ENCODE results near the gene SUPT3H.
"Not testable (repeated sequence)": the region's sequence is repeated elsewhere in the genome, so short reads cannot be mapped to it uniquely, and the experiment has no call there.

Gene SUPT3H

DNA sequence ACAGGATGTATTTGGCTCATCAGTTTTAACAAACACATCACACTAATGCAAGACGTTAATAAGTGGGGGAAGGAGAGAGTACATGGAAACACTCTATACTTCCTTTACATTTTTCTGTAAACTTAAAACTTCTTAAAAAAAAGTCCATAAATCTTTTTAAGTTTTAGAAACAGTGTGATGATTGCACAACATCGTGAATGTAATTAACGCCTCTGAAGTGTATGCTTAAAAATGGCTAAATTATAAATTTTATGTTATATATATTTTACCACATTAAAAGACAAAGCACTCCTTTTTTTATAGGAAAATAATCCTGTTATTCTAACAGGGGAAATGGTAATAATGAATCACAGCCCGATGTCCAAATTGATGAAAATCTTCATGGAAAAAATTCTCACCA, 193.7 kb downstream of the SUPT3H start:
- no peak for DNase-seq

DNA sequence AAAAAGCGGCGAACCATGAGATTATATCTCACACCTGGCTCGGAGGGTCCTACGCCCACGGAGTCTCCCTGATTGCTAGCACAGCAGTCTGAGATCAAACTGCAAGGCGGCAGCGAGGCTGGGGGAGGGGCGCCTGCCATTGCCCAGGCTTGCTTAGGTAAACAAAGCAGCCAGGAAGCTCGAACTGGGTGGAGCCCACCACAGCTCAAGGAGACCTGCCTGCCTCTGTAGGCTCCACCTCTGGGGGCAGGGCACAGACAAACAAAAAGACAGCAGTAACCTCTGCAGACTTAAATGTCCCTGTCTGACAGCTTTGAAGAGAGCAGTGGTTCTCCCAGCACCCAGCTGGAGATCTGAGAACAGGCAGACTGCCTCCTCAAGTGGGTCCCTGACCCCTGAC, 201.4 kb downstream of the SUPT3H start:
- DNase-seq = not testable (repeated sequence)

DNA sequence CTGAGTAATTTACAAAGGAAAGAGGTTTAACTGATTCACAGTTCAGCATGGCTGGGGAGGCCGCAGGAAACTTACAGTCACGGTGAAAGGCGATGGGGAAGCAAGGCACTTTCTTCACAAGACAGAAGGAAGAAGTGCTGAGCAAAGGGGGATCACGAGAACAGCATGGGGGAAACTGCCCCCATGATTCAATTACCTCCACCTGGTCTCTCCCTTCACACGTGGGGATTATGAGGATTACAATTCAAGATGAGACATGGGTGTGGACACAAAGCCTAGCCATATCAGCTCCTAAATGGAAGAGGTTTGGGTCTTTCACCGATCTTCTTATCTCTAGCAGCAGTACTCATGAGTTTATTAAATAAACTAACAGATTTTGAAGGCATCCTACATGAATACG, 202.5 kb downstream of the SUPT3H start:
- no peak for DNase-seq

DNA sequence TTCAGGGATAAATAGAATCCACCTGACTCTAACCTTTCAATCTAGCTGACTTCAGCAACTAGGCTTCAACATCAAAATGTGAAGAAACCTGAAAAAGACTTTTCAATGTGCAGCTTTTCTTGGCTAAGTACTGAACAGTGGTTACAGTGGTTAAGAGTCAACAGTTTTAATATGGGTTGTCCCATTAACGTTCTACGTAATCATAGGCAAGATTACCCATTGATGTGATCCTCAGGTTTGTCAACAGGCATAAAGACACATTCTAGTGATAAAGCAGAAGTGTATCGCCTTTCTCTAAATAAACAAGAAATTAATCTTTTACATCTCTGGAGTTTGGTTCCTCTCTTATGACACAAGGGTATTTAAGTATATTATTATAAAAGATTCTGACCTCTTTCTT, 203.7 kb downstream of the SUPT3H start:
- DNase-seq = no peak

DNA sequence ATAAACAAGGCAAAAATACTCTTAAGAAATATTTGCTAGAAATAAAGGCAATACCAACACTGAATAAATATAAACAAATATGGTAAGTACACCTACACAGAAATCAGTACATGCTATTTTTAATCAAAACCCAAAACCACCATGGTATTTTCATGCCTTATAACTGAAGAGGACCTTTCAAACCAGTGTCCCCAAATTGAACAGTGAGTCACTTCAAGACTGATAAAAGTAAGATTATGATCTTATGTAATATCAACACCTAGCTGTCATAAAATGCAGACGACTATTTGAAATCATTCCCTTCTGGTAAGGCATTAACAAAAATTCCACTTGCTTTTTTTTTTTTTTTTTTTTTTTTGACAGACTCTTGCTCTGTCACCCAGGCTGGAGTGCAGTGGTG, 206.4 kb downstream of the SUPT3H start:
- DNase-seq = no peak

DNA sequence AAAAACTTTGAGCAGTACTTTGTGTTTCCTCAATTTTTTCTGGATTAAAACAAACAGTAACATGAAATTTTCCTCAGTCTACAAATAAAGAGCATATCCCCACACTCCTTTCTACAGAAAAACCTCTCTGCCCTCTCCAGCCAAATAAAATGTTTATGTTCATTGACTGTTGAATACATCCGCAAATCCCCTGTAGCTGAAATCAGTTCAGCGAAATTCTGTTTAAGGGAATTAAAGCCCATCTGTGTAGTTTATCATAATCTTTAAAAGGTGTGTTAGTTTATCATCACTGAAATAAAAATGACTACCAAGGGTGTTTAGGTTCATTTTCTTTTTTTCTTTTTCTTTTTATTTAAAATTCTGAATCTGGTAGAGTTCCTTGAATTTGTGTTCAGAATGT, 207.4 kb downstream of the SUPT3H start:
- DNase-seq = no peak

DNA sequence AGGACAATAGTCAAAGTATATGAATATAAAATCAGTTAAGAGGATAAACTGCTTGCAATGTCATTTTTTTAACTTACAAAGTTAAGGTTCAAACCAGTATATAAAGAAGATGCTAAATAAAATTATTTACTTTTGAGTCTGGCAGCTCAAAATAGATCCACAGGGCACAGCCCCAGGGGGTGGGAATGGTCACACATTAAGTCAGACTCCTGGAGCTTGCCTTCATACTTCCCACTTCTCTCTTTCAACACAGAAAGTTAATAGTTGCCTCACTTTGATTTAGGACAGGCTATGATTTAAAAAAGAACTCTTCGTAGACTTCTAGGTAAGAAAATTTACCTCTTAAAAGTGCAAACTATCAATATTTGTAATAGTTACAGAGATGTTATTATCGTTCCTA, 207.9 kb downstream of the SUPT3H start:
- no peak for DNase-seq

DNA sequence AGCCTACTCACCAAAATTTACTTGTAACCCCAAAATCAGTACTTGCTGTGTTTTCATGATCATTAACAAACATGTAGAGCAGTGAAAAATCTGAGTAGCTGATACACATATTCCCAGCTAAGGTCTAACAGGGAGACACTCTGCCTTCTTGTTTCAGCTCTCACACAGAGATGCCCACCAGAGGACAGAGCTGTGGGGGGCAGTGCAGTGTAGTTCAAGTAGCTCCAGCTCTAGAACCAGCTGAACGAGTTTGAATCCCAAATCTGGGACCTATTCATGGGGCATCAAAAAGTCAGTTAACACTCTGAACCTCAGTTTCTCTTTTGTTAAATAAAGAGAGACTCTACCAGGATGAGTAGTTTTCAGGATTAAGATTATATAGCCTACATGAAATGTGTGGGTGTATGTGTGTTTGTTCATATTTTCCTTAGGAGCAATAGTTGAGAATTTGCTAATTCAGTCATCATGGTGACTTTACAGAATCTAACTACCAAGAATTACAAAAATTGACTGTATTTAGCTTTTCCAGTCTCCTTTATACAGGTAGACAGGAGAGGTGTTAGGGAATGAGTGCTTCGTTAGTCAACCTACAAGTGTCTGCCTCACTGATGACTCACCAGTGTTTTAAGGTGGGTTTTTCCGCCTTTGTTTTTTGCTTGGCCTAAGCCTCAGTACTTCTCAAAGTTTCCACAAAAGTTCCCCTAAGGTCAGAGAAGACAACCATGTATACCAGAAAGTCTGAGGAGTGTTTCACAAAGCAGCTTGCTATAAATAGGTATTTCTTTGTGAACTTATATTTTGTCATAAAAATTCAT, 213.6 kb downstream of the SUPT3H start:
- no peak for DNase-seq

DNA sequence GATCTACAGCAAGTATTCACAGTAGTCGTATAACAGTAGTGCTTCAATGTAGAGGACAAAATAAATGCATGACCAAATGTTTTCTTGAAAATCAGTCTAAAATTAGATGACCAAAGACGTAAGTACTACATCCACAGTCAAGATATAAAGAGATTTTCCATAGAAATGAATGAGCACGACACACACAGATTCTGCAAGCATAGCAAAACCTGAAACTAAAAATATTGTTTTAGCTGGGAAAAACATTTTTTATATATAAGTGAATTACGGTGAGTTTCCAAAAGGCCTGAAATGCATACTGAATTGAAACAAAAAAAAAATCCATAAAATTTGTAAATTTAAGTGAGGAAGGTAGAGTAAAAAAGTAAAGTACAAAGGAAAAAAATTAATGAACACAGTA, 217.4 kb downstream of the SUPT3H start:
- DNase-seq = no peak

DNA sequence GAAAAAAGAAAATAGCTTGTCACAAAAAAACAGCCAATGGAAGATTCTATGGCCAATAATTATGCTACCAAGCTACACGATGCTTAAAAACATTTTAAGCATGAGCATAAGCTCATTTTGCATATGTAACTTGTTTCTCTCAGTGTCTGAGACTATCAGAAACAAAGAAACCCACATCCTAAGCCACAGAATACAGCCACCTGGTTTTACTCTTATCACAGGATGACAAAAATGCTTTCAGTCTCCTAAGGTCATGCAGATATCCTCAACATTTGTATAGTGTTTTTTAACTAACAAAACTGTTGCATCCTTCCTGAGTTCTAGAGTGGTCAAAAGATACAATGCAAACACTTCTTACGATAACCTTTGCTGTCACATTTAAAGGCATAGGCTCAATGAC, 221.7 kb downstream of the SUPT3H start:
- no peak for DNase-seq

DNA sequence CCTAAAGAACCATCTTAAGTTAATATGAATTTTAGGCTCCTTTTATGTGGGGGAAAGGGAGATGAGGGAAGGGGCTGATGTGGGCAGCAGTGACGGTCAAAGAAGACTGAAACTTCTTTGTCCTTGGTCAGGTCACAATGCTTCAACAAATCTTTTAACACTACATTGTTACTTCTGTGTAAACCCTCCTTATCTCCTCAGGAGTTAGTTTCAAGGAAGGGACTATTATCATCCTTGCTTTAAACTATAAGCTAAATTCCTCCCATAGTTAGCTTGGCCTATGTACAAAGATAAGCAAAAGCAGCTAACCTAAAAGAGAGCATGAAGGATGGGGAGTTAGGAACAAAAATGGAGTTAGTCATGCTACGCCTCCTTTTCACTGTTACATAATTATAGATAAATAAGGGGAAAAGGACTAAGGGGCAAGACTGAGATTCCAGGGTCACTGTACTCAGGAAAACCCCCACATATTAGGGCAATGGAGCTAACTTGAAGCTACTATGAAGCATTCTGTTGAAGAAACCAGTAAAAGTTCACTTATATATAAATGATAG, 222.3 kb downstream of the SUPT3H start:
- DNase-seq = no peak

DNA sequence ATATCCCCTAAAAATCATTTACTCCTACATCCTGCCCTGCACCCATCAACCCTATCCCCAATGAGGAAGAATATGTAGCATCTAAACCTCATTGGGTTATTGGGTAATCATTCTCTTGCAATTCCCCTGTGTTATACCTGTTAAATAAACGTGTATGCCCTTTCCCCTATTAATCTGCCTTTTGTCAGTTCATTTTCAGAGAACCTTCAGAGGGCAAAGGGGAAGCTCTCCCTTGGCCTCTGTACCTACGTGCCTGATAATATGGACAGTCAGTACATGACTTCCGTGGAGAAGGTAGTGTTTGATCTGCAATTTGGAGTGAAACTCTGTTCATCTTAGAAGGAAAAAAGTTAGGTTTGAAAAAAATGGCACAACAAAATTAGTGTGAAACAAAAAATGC, 223.1 kb downstream of the SUPT3H start:
- DNase-seq = no peak

DNA sequence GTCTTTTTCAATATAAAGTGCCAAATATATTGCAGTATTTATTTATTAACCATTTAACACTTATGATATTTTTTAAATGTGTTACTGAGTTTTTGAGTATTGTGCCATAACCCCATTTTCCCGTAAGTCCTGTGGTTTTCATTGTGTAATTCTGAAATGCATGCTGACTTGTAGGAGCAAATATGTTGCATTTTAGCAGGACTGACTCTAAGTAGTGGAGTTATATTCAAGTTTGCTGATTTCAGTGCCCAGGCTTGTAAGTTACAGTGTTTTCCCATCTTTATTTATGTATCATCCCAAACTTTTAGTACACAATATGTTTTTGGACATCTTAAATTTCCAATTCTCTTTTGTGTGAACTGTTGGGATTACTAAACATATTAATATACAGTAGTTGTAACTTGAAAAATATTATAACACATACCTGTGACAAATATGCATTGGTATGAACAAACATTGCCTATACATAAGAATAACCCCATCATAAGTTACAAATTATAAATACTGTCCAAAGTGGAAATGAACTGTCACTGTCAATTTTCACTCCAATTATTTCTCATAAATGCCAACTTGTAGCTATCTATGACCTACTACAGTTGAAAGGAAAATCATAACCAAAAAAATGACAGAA, 228.9 kb downstream of the SUPT3H start:
- no peak for DNase-seq

DNA sequence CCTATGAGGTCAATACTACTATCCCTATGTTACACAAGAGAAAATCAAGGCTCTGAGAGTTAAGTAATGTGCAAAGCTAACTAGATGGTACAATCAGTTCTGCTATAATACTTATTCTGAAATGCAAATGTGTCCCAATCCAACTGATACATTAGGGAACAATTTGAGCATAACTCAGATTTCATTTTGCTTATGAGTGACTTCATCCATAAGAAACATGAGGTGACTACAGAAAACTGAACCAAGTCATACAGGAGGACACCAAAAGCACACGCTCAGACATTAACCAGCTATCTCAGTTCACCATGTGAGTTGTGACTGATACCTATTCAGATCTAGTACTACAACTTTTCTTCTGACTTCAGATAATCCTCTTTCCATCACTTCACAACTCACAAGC, 229.5 kb downstream of the SUPT3H start:
- no peak for DNase-seq

DNA sequence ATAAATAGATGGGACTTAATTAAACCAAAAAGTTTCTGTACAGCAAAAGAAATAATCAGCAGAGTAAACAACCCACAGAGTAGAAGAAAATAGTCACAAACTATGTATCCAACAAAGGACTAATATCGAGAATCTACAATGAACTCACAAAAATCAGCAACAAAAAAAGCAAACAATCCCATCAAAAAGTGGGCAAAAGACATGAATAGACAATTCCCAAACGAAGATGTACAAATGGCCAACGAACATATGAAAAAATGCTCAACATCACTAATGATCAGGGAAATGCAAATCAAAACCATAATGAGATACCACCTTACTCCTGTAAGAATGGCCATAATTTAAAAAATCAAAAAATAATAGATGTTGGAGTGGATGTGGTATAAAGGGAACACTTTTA, 232.1 kb downstream of the SUPT3H start:
- DNase-seq = not testable (repeated sequence)

DNA sequence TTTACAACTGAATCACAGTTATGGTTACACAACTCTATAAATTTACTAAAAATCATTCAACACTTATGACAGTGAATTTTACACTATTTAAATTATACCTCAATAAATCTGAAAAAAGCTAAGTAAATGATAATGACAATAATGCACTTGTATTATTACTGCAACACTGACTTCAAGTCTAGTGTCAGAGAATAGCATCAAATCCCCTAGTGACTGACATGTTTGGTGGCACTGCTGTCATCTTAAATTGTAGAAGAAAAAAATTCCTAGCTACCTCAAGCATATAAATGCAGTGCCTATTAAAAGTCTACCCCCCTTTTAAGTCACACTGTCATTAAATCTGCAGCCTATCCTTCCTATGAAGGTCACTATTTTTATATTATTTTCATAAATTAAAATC, 239.0 kb downstream of the SUPT3H start:
- DNase-seq = no peak

DNA sequence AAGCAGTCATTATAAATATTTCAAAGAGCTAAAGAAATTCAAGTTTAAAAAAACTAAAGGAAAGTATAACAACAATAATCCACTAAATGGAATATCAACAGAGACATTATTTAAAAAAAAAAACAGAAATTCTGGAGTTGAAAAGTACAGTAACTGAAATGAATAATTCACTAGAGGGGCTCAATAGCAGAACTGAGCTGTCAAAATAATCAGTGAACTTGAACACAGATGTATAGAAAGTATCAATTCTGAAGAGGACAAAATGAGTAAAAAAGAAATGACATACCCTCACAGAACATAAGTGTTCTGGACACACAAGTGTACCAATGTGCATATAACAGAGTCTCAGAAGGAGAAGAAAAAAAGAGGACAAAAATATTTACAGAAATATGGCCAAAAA, 241.2 kb downstream of the SUPT3H start:
- no peak for DNase-seq

DNA sequence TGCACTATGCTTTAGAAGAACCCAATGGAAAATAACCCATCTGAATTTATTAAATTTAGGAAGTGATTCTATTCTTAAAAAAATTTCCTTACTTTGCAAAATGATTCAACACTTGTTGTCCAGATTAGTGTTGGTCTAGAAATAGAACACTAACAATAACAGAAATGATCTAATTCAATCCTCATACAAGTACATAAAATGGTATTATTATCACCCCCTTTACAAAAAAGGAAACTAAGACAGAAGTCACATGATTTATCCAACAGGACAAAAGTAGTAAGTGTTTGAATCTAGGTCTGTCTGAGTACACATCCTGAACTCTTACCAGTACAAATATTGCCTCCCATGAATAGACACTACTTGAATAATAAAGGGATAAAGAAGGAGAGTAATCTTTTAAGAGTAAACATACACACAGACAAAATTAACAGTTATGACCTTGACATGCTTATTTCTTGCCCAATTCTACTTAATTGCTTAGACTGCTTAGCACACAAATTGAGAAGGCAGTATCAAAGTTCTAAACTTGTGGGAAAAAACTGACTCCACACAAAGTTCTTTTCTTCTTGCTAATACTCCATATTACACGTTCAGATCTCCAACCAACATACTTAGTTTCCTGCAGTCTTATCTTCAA, 245.0 kb downstream of the SUPT3H start:
- DNase-seq = no peak

DNA sequence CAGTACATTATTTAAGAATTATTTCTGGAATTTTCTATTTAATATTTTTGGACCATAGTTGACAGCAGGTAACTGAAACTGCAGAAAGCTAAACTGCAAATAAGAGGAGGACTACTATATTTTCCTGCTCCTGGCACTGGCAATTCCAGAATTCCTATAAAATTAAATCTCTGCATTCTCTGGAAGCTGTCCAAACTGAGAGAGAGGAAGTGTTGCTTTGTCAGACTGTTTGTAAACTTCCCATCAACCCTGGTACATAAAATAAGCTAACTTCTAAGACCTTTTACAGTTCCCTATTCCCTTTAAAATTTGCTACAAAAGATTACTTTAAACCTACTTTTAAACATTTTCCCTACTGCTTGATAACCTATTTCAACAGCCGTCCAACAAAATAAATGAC, 245.7 kb downstream of the SUPT3H start:
- DNase-seq = no peak

DNA sequence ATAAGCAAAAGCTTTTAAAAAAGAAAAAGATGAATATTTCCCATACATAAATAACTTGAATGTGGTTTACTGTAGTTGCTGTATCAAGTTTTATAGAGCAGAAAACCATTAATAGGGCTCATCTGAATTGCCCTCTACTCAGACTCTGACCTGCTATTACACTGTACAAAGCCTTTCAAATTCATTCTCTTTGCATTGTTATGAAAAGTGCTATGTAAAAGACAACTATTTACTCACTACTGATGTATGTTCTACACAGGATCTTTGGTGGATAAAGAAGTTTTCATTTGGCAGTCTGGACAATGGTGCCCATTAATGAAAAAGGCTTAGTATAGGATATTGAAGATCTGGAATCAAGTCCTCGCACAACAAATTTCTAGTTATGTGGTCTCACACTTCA, 248.7 kb downstream of the SUPT3H start:
- no peak for DNase-seq

DNA sequence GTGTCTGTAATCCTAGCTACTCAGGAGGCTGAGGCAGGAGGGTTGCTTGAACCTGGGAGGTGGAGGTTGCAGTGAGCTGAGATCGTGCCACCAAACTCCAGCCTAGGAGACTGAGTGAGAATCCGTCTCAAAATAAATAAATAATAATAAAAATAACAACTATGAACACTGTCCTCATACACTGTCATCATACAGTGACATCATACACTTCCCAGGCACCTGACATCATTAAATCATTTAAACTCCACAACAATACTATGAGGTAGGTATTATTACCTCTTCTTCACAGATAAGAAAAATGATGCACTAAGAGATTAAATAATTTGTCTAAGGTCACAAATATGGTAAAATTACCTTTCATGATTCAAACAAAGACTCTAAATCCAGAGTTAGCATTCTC, 250.5 kb downstream of the SUPT3H start:
- no peak for DNase-seq

DNA sequence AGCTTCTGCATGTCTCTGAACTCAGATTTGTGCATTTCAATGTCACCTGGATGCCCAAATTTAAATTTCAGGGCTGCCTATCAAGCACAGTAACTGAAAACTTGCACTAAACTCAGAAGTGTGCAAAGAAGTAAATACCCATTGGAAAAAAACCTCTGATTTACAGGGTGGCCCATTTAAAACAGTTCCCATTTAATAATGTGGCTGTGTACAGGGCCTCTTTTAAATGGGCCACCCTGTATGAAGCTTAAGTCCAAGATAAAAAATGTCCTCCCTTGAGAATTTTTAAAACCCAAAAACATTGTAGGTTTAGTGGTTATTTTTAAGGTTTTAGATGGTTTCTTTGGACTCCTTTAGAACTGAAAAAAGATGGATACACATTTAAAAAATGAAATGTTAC, 251.7 kb downstream of the SUPT3H start:
- no peak for DNase-seq

DNA sequence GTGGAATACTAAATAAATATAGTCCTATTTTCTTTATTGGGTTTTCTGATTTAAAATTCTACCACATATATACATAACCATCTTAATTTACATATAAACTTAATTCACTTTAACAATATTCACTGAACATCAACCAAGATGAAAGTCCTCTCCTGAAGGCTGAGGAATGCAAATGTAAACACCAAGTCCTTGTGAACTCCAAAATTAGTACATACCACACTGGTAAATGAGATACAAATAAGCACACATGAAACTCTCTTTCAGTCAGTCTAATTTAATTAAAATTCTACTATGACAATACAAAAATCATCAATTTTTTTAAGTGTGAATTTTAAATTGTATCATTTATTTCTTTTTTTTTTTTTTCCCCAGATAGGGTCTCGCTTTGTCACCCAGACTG, 254.7 kb downstream of the SUPT3H start:
- DNase-seq = no peak

Data from hypothalamus (tissue), 51 donors.